K562 (cell line): Measurements from ENCODE around the gene TAS1R3. TPM values are rescaled to one million over a fixed set of nuclear protein-coding genes. Genes with fewer than 3 reads are reported as not detected.

Experiments
- ATAC-seq: fragments of 200-7000 bp; cut with Tn5 transposase; 3 replicates; pipeline ENCODE4 v1.9.1; 2020; ENCODE audit warnings: moderate library complexity
- BruUV-seq: library from RNA; stranded (reverse); fragments of 400-500 nt; replicated peaks from 2 replicates; lab custom pipeline; 2021; lab: Mats Ljungman, UMichigan
- CTCF ChIA-PET: fragments of 300-600 bp; formaldehyde crosslinking; extraction: SDS; loops from one replicate; lab custom pipeline; 2021; ENCODE audit warnings: low intra/inter-chr PET ratio; lab: Yijun Ruan, JAX
- POLR2A ChIA-PET: fragments of 300-600, 350-650 bp; sonication (Branson Sonifier 250); formaldehyde crosslinking; extraction: SDS; loops from one replicate; lab custom pipeline; 2021; ENCODE audit warnings: antibody characterized with exemption, inconsistent platforms; lab: Yijun Ruan, JAX
- DNase-seq, 4 experiments: peaks; one replicate each; pipeline versions ENCODE4 v3.0.0 to v3.0.0-alpha.2; 2011 to 2018; ENCODE audit warnings: low spot score in 3 of 4, mixed read lengths in 3 of 4; ENCODE audit errors: extremely low read depth in 1 of 4
- FAIRE-seq: peaks from 2 replicates; lab custom pipeline; 2011; peaks lifted over from hg19 to GRCh38; lab: Jason Lieb, UNC
- H2AFZ ChIP-seq: 2 replicates; pipeline ENCODE4 v1.6.0; 2011; ENCODE audit warnings: low read depth, low read length, control low read depth, inconsistent platforms
- H3K27ac ChIP-seq: fragments of 200-600 bp; 3 replicates; pipeline ENCODE4 v1.8.0; 2011; ENCODE audit warnings: low read depth, mild to moderate bottlenecking, control low read depth, inconsistent platforms, low read length, moderate library complexity, mixed read lengths; ENCODE audit errors: extremely low read depth
- H3K27me3 ChIP-seq, 2 experiments: fragments of 300-600 bp in 1 of 2; 2 replicates in 1 of 2; 3 replicates in 1 of 2; pipeline versions ENCODE4 v1.6.0 to v1.8.0; 2011; ENCODE audit warnings: inconsistent platforms in 2 of 2, low read length in 2 of 2, mild to moderate bottlenecking in 1 of 2, mixed read lengths in 1 of 2, moderate library complexity in 1 of 2; ENCODE audit not compliant: control insufficient read depth in 2 of 2, insufficient read depth in 2 of 2
- H3K36me3 ChIP-seq: fragments of 300-600 bp; 3 replicates; pipeline ENCODE4 v1.8.0; 2011; ENCODE audit warnings: mild to moderate bottlenecking, low read length, inconsistent platforms; ENCODE audit not compliant: control insufficient read depth, insufficient read depth
- H3K4me1 ChIP-seq, 2 experiments: fragments of 200-600 bp in 1 of 2; replicated peaks in 1 of 2; 2 replicates in 1 of 2; 3 replicates in 1 of 2; pipeline versions ENCODE4 v1.5.1 to v1.8.0; 2011; ENCODE audit warnings: inconsistent platforms in 2 of 2, low read length in 2 of 2, mild to moderate bottlenecking in 1 of 2, mixed read lengths in 1 of 2, moderate library complexity in 1 of 2; ENCODE audit not compliant: control insufficient read depth in 2 of 2, insufficient read depth in 2 of 2
- H3K4me2 ChIP-seq: 2 replicates; pipeline ENCODE4 v1.6.1; 2011; ENCODE audit warnings: low read length, control low read depth, inconsistent platforms, mixed read lengths; ENCODE audit not compliant: insufficient read depth
- H3K4me3 ChIP-seq: fragments of 200-600 bp; sonication (generic), shearing (Covaris generic); 2 replicates; pipeline ENCODE4 v1.5.1; 2016; ENCODE audit warnings: control low read depth, inconsistent platforms
- H3K79me2 ChIP-seq: fragments of 200-600 bp; 3 replicates; pipeline ENCODE4 v1.8.0; 2011; ENCODE audit warnings: low read length, inconsistent platforms; ENCODE audit not compliant: control insufficient read depth, insufficient read depth
- H3K9ac ChIP-seq, 2 experiments: 2 replicates each; pipeline versions ENCODE4 v1.6.0 to v1.6.1; 2011; ENCODE audit warnings: low read depth in 2 of 2, low read length in 2 of 2, control low read depth in 1 of 2, inconsistent platforms in 1 of 2, mild to moderate bottlenecking in 1 of 2, mixed read lengths in 1 of 2; ENCODE audit not compliant: insufficient read depth in 1 of 2
- H3K9me1 ChIP-seq: one replicate; pipeline ENCODE4 v1.6.0; 2011; ENCODE audit warnings: inconsistent platforms, mild to moderate bottlenecking, low read length, moderate library complexity; ENCODE audit not compliant: control insufficient read depth, insufficient read depth
- H3K9me3 ChIP-seq: replicated peaks from 2 replicates; pipeline ENCODE4 v1.5.1; 2011; ENCODE audit warnings: low read depth, low read length, inconsistent platforms; ENCODE audit not compliant: control insufficient read depth, insufficient read depth
- H4K20me1 ChIP-seq: replicated peaks from 2 replicates; pipeline ENCODE4 v1.6.1; 2011; ENCODE audit warnings: low read length, inconsistent platforms, mixed read lengths; ENCODE audit not compliant: control insufficient read depth, insufficient read depth
- CHD7 ChIP-seq: fragments of 200-600 bp; sonication (generic); IDR thresholded peaks from one replicate; pipeline ENCODE4 v1.6.1; 2012; ENCODE audit warnings: mild to moderate bottlenecking, low read depth, low read length, inconsistent platforms
- CTBP1 ChIP-seq: fragments of 450-650 bp; IDR thresholded peaks from 2 replicates; pipeline ENCODE4 v1.6.1; 2016; ENCODE audit warnings: borderline replicate concordance
- FOXA1 ChIP-seq: fragments of 450-650 bp; IDR thresholded peaks from 2 replicates; pipeline ENCODE4 v1.6.1; 2016; ENCODE audit warnings: mild to moderate bottlenecking, borderline replicate concordance
- GTF2B ChIP-seq: IDR thresholded peaks from 2 replicates; pipeline ENCODE4 v1.6.1; 2011; ENCODE audit not compliant: insufficient read length; ENCODE audit errors: extremely low read depth
- HES1 ChIP-seq: fragments of 450-650 bp; IDR thresholded peaks from 2 replicates; pipeline ENCODE4 v1.6.1; 2016; ENCODE audit warnings: low read depth, mild to moderate bottlenecking, moderate library complexity
- PHB2 ChIP-seq: fragments of 450-650 bp; IDR thresholded peaks from 2 replicates; pipeline ENCODE4 v1.6.1; 2017; ENCODE audit warnings: low read depth
- SMARCE1 ChIP-seq: fragments of 450-650 bp; IDR thresholded peaks from 2 replicates; pipeline ENCODE4 v1.7.1; 2016; ENCODE audit warnings: mild to moderate bottlenecking
- THRB ChIP-seq: fragments of 450-650 bp; formaldehyde crosslinking; conservative IDR thresholded peaks from 2 replicates; pipeline ENCODE4 v1.4.0; 2022; ENCODE audit warnings: mild to moderate bottlenecking, missing genetic modification characterization
- WGBS: fragments of 100-300 bp; shearing (Covaris generic); methylation state at CpG from one replicate; pipeline ENCODE4 v1.1.6; 2016; ENCODE audit warnings: low coverage, mixed read lengths; ENCODE audit not compliant: insufficient coverage; ENCODE audit errors: missing lambda C conversion rate; 5-methylcytosine and 5-hydroxymethylcytosine counted together
- in situ Hi-C: fragments of 300-500 bp; cut with MboI; formaldehyde crosslinking; loops from 4 replicates; pipeline ENCODE4 v1.15.0; 2018; ENCODE audit warnings: inconsistent platforms, mixed read lengths
- intact Hi-C: fragments of 100-400 bp; cut with micrococcal nuclease; formaldehyde crosslinking; loops from 2 replicates; pipeline ENCODE4 v1.14.2; 2022
- polyA plus RNA-seq, 8 experiments: library from polyadenylated mRNA; depleted of rRNA in 4 of 8; stranded (reverse) in 5 of 8; unstranded in 3 of 8; fragments of >200 nt; fragmentation: Nextera tagmentation in 2 of 8; fragmentation: Illumina TruSeq in 1 of 8; extraction: Ambion mirVana in 2 of 8; extraction: Trizol in 1 of 8; gene quantifications; 2 replicates each; pipeline versions ENCODE4 v1.2.1 to v1.2.3, GENCODE V29; 2011 to 2014; ENCODE audit warnings: inconsistent platforms in 1 of 8, missing spikeins in 1 of 8
- total RNA-seq, 7 experiments: library from RNA; depleted of rRNA in 6 of 7; stranded (reverse); fragments of >200 nt in 6 of 7; fragmentation: Illumina TruSeq in 2 of 7; extraction: Trizol in 2 of 7; gene quantifications; 2 replicates each; pipeline versions ENCODE4 v1.2.1 to v1.2.3, GENCODE V29; 2011 to 2021; ENCODE audit warnings: low replicate concordance in 1 of 7

TAS1R3 gene
- total and polyA plus RNA-seq, 9 of the 15 experiments (the other 6 are each of a cell fraction or from before 2014, with no cell fraction given) = 0.07 to 0.13 TPM; not detected in 7

GRCh38 chr1:1318131-1318652 lies 12.9 kb upstream of the TAS1R3 start:
- intact Hi-C loops = no loop called here
- H3K27me3 ChIP-seq = no peaks in the 10 kb centered on the region
- no peaks in the 10 kb centered on the region for H3K9me3 ChIP-seq
- H3K4me2 ChIP-seq = no peak overlapping the region
- ChIA-PET CTCF (no interaction called here), POLR2A (interaction anchor here (0.8 to 4.3 kb wide), 3 partner anchors 7 to 112 kb away, joined by 3 to 30 read pairs (median 3); no protein-coding TSS in a partner anchor)
- TSS peak; percentile 37 for BruUV-seq
- no peak overlapping the region for H3K9ac ChIP-seq
- FAIRE-seq = peak; percentile 99
- peaks cover 61% of the 10 kb centered on the region for H3K79me2 ChIP-seq
- in situ Hi-C loops = no loop called here
- no peak overlapping the region for H3K4me3 ChIP-seq
- H3K9me1 ChIP-seq = peaks cover 13% of the 10 kb centered on the region
- peak; percentile 85 for ATAC-seq
- H4K20me1 ChIP-seq = peaks cover 24% of the 10 kb centered on the region; the same call in 1 of the 2 replicates
- peak in 1 of 4 experiments; percentile 87 for DNase-seq
- H2AFZ ChIP-seq = no peak overlapping the region
- peaks cover 33 to 86% of the 10 kb centered on the region in 2 experiments for H3K4me1 ChIP-seq
- peaks cover 86% of the 10 kb centered on the region for H3K36me3 ChIP-seq
- no peak overlapping the region for H3K27ac ChIP-seq
- WGBS = 38% methylated on average over 9 of the region's 9 CpGs
- TF ChIP-seq PHB2 (no peak), GTF2B (no peak), THRB (CRISPR knock-in tag) (no peak), HES1 (no peak), CTBP1 (peak; percentile 40; the same call in 1 of the 2 replicates), CHD7 (no peak), SMARCE1 (peak; percentile 73), FOXA1 (no peak)
